HG02798 (cell line): ENCODE data around the gene GALNTL6.
A peak's percentile ranks its signal among the peaks of the same experiment; 100 is the strongest.

Source experiments
- ATAC-seq: cut with Tn5 transposase; IDR thresholded peaks from one replicate; pipeline ENCODE4 v1.9.1; 2021; ENCODE audit warnings: mild to moderate bottlenecking; ENCODE audit not compliant: unreplicated experiment, poor library complexity

The GALNTL6 gene

DNA sequence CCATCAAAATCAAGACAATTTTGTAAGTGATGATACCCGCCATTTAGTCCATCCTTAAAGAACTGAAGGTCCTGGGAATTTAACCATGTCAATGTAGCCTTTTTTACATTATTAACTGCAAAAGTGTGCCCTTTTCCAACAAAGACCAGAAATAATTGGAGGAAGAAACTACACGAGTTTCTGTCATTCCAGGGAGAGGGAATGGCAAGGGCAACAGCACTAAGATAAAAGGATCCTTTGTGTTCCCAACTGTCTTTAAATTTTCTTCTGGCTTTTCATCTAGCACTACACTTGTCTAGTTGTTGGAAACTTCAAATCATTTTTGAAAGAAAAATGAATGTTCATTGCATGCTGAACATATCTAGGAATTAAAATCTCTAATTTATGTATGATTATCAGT is 286.2 kb downstream of the GALNTL6 start:
- ATAC-seq, result no peak

- ATAC-seq, result no peak
Measured at GRCh38 chr4:172103456-172103855, 290.3 kb downstream of the GALNTL6 start.

DNA sequence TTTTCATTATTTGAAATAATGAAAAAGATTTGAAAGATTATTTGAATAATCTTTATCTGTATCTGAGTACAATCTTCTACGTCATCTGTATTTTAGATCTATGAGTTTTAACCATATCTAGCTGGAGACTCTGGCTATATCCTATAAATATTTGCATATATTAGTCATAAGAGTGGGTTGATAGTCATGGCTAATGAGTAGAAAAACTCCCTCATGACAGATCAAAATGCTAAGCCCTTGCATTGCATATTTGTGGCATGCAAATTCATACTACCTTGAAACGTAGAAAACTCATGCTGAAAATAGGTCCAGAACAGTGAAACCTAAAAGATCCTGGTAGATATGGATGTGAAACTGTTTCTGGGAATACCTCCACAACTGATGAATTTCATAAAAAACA is 291.3 kb downstream of the GALNTL6 start:
- ATAC-seq, result no peak

GRCh38 chr4:172105918-172106317 is 292.7 kb downstream of the GALNTL6 start:
- ATAC-seq, result no peak

- ATAC-seq, result no peak
Measured at GRCh38 chr4:172109466-172109865, 296.3 kb downstream of the GALNTL6 start.

DNA sequence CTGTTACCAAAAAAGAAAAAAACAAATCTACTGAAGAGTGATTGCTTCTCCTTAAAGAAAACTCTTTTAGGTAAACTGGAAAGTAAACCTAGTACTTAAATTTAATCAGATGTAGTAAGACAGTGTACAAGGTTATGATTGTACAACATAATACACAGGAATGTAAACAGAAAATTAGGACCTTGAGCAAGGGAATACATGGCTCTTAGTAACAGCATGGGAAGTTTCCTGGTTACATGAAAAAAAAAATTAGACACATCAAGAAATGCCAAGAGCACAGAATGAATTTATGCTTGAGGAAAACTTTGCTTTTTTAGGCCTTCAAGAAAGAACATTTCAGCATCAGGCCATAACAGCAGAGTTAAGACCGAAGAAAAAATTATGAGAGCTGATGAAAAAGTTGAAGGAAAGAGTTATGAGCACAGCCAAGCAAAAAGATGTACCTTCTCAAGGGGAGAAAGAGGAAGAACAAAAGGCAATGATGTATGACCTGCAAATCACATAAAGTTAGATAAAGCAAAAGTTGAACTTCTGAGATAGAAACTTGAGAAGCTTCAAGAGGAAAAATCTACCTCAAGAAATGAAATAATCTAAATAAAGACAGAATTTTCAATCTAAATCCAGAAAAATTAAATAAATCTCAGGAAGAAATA is 311.6 kb downstream of the GALNTL6 start:
- no peak for ATAC-seq

DNA sequence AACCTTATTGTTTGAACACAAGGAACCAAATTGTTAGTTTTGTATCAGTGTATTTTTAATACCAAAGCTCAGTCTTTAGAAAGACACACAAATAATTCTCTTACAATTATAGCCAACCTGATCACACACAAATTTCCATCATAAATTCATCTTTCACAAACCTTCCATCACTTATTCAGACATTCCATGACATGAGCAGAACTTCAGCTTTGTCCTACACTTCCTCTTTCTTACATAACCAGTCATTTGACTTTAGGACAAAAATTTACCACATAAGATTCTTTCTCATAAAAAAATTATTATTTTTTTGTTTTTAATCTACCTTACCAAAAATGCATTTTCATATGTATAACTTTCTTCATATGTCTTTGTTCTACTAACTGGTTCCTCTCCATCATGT is 312.2 kb downstream of the GALNTL6 start:
- ATAC-seq, result no peak

DNA sequence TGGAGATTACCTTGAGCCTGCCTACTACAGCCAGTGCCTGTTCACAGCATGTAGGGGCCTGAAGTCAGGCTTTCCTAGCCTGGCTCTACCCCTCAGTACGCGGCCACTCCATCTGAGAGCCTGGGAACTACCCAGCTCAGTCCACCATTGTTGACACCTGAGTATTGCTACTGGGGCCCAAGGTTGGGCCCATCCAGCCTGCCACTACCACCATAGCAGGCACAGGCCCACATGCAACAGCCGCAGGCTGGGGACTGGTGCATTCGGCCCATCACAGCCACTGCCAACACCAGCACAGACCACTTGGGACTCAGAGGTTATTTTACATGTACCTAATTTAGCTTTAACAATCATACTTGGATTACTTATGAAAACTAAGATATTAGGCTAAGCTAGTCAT is 314.0 kb downstream of the GALNTL6 start:
- ATAC-seq, result no peak

- ATAC-seq, result no peak
Measured at GRCh38 chr4:172129593-172129992, 316.4 kb downstream of the GALNTL6 start.

DNA sequence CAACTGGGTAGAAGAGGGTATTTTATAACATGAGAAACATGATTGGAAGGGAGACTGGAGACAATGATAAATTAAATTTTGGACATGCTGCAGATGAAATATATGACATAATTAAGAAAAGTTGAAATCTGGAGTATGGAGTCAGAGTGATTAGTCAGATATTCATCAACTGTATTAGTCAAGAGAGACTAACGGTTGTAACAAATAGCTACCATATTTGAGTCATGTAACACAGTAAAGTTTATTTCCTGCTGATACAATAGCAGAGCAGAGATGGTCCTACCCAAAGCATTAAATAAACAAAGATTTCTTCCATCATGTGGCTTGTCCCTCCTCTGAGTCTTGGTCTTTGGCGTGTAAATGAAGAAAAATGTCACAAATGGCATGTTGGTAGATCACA is 321.3 kb downstream of the GALNTL6 start:
- ATAC-seq, result no peak

GRCh38 chr4:172141025-172141424 is 327.8 kb downstream of the GALNTL6 start:
- no peak for ATAC-seq

- no peak for ATAC-seq
Measured at GRCh38 chr4:172142281-172142741, 329.1 kb downstream of the GALNTL6 start.

- no peak for ATAC-seq
Measured at GRCh38 chr4:172143605-172144314, 330.6 kb downstream of the GALNTL6 start.

GRCh38 chr4:172147687-172148086 is 334.5 kb downstream of the GALNTL6 start:
- no peak for ATAC-seq

DNA sequence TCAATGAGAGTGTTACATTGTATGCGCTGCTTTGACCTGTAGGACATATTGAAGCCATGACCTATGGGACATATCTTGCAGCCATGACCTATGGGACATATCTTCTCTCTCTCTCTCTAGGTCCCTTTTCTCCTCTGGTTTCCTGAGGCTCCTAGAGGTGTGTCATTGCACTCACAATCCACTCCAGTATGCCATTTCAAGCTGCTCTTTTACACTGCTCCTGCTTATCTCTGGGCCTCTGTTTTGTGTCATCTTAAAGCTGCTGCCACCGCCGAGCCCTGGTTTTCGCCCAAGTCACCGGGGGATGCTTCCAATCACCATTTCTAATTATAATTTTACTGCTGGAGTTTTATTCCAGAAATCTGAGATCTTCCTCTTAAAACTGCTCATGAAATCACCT is 336.1 kb downstream of the GALNTL6 start:
- no peak for ATAC-seq

- ATAC-seq, result peak; percentile 54
Measured at GRCh38 chr4:172152284-172152683, 339.1 kb downstream of the GALNTL6 start.

- no peak for ATAC-seq
Measured at GRCh38 chr4:172153719-172154118, 340.5 kb downstream of the GALNTL6 start.

DNA sequence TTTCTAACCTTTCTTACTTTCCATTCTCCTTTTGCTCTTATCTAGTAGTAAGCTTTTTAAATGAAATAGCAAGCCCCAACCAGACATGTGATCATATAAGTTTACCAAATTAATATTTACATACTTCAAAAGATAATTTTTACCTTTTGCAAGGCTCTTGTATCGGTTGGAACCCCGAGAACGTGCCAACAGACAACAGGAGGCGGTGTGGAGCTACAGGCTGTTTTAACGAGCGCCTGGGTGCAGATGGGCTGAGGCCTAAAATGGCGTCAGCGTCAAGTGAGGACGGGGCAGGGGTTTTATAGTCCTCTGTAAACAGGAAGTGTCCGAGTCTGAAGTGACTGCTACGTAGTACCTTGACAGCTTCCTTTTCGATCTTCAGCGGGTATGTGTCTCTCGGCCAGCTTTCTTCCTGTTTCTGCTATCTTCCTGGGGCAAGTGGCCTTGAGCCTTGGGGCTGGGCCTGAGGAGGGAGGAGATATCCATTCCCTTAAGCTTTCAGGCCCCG is 342.7 kb downstream of the GALNTL6 start:
- ATAC-seq, result no peak

- no peak for ATAC-seq
Measured at GRCh38 chr4:172157946-172158345, 344.7 kb downstream of the GALNTL6 start.

DNA sequence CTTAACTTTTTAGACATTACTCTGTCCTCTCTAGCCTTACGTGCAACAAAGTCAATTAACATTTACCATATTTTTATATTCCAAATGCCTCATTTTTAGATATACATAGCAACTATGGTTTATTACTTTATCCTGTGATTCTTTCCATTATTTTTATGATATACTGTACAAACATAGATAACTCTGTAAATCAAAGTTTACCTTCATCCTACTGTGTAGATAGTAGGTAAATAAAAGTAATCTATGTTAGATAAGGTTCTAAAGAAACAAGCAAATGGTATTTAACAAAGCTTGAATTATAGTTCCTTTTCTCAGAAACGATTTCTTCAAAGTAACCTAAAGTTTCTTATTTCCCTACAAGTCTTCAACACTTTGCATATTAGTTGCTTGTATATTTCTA is 350.0 kb downstream of the GALNTL6 start:
- ATAC-seq, result no peak

DNA sequence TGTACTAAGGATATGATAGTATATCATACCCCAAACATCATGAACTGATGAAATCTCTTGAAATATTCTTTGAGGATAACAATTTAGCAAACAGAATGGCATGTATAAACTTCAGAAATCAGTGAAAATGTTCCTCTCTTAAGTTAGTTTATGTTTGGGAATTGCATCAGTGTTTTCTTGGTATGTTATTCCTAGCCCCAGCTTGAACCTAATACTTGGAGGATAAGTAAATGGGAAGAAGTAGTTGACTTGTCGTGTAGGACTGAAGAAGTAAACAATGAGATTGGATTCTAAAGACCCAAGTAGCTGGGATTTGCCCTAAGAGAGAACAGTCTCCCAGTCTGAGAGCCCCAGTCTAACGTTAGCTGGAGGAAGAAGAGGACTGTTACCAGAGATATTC is 355.7 kb downstream of the GALNTL6 start:
- no peak for ATAC-seq

GRCh38 chr4:172169871-172170270 is 356.7 kb downstream of the GALNTL6 start:
- no peak for ATAC-seq
